ENCODE results near the gene CERS4. TPM values are rescaled to one million over a fixed set of nuclear protein-coding genes. Genes with fewer than 3 reads are reported as not detected.

CERS4 gene
- total and polyA plus RNA-seq, 2 experiments from 2014 or later = 68.5 to 109 TPM

- ATAC-seq (no peak), DNase-seq (ENCODE audit: low spot score) (no peak)
- Histone ChIP-seq H3K4me3 (no peak overlapping the region), H3F3A (replicated peaks; ENCODE audit: low read depth) (no peaks in the 10 kb centered on the region), H3K4me2 (no peak overlapping the region), H3K36me3 (ENCODE audit: insufficient read depth) (no peaks in the 10 kb centered on the region), H4K20me1 (replicated peaks; ENCODE audit: insufficient read depth) (peaks cover 43% of the 10 kb centered on the region), H3K4me1 (ENCODE audit: insufficient read depth) (no peaks in the 10 kb centered on the region), H3K27ac (ENCODE audit: low read depth) (0 out of 2 replicates have a peak overlapping the region, but pooled peaks have one; percentile 50), H3K9me2 (ENCODE audit: insufficient read depth) (no peaks in the 10 kb centered on the region), H2AFZ (no peak overlapping the region), H3K27me3 (ENCODE audit: insufficient read depth) (no peaks in the 10 kb centered on the region), H3K79me2 (replicated peaks; ENCODE audit: insufficient read depth) (peaks cover 87% of the 10 kb centered on the region)
- Mint-ChIP-seq H3K27ac (no peak overlapping the region), H3K27me3 (ENCODE audit: insufficient read depth, low read depth, poor library complexity) (peaks cover 6% of the 10 kb centered on the region), H3K4me3 (no peak overlapping the region), H3K36me3 (ENCODE audit: low read depth) (peaks cover 15% of the 10 kb centered on the region), H3K4me1 (peaks cover 10% of the 10 kb centered on the region), H3K9me3 (no peaks in the 10 kb centered on the region)
- TF ChIP-seq POLR2AphosphoS5 (IDR thresholded peaks at IDR 0.05; ENCODE audit: low read depth) = no peak
- no peak for TF ChIP-seq JUNB (IDR thresholded peaks at IDR 0.05; ENCODE audit: unreplicated experiment)
- no peak for TF ChIP-seq ZNF114 (CRISPR knock-in tag; IDR thresholded peaks at IDR 0.05)
- TF ChIP-seq, protein P1, sequence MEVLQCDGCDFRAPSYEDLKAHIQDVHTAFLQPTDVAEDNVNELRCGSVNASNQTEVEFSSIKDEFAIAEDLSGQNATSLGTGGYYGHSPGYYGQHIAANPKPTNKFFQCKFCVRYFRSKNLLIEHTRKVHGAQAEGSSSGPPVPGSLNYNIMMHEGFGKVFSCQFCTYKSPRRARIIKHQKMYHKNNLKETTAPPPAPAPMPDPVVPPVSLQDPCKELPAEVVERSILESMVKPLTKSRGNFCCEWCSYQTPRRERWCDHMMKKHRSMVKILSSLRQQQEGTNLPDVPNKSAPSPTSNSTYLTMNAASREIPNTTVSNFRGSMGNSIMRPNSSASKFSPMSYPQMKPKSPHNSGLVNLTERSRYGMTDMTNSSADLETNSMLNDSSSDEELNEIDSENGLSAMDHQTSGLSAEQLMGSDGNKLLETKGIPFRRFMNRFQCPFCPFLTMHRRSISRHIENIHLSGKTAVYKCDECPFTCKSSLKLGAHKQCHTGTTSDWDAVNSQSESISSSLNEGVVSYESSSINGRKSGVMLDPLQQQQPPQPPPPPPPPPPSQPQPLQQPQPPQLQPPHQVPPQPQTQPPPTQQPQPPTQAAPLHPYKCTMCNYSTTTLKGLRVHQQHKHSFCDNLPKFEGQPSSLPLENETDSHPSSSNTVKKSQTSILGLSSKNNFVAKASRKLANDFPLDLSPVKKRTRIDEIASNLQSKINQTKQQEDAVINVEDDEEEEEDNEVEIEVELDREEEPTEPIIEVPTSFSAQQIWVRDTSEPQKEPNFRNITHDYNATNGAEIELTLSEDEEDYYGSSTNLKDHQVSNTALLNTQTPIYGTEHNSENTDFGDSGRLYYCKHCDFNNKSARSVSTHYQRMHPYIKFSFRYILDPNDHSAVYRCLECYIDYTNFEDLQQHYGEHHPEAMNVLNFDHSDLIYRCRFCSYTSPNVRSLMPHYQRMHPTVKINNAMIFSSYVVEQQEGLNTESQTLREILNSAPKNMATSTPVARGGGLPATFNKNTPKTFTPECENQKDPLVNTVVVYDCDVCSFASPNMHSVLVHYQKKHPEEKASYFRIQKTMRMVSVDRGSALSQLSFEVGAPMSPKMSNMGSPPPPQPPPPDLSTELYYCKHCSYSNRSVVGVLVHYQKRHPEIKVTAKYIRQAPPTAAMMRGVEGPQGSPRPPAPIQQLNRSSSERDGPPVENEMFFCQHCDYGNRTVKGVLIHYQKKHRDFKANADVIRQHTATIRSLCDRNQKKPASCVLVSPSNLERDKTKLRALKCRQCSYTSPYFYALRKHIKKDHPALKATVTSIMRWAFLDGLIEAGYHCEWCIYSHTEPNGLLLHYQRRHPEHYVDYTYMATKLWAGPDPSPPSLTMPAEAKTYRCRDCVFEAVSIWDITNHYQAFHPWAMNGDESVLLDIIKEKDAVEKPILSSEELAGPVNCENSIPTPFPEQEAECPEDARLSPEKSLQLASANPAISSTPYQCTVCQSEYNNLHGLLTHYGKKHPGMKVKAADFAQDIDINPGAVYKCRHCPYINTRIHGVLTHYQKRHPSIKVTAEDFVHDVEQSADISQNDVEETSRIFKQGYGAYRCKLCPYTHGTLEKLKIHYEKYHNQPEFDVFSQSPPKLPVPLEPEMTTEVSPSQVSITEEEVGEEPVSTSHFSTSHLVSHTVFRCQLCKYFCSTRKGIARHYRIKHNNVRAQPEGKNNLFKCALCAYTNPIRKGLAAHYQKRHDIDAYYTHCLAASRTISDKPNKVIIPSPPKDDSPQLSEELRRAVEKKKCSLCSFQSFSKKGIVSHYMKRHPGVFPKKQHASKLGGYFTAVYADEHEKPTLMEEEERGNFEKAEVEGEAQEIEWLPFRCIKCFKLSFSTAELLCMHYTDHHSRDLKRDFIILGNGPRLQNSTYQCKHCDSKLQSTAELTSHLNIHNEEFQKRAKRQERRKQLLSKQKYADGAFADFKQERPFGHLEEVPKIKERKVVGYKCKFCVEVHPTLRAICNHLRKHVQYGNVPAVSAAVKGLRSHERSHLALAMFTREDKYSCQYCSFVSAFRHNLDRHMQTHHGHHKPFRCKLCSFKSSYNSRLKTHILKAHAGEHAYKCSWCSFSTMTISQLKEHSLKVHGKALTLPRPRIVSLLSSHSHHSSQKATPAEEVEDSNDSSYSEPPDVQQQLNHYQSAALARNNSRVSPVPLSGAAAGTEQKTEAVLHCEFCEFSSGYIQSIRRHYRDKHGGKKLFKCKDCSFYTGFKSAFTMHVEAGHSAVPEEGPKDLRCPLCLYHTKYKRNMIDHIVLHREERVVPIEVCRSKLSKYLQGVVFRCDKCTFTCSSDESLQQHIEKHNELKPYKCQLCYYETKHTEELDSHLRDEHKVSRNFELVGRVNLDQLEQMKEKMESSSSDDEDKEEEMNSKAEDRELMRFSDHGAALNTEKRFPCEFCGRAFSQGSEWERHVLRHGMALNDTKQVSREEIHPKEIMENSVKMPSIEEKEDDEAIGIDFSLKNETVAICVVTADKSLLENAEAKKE (CRISPR knock-in tag; IDR thresholded peaks at IDR 0.05) = no peak
- no peak for TF ChIP-seq ETS1 (IDR thresholded peaks at IDR 0.05)
- TF ChIP-seq ZNF331 (CRISPR knock-in tag; IDR thresholded peaks at IDR 0.05; ENCODE audit: low read depth) = no peak
- no peak for TF ChIP-seq REST (IDR thresholded peaks at IDR 0.05; ENCODE audit: unreplicated experiment)
- no peak for TF ChIP-seq STAT1 (IDR thresholded peaks at IDR 0.05; ENCODE audit: unreplicated experiment)
- no peak for TF ChIP-seq EZH2phosphoT487 (IDR thresholded peaks at IDR 0.05; ENCODE audit: unreplicated experiment)
- no peak for TF ChIP-seq CTCF (conservative IDR thresholded peaks at IDR 0.05; ENCODE audit: low read depth in 2 of 2)
- TF ChIP-seq NANOG (IDR thresholded peaks at IDR 0.05; ENCODE audit: borderline replicate concordance) = no peak
- TF ChIP-seq EZH2 (IDR thresholded peaks at IDR 0.05; ENCODE audit: low read depth, unreplicated experiment) = no peak
- TF ChIP-seq CREB1 (CRISPR knock-in tag; IDR thresholded peaks at IDR 0.05; ENCODE audit: low read depth) = no peak
These were observed 12.0 kb downstream of the CERS4 start for GRCh38 chr19:8221161-8221560.
